Fibroblast of the conjunctiva (primary cell): Measurements from ENCODE around the gene FIBIN.
A peak's percentile ranks its signal among the peaks of the same experiment; 100 is the strongest.
"Not testable (repeated sequence)": the region's sequence is repeated elsewhere in the genome, so short reads cannot be mapped to it uniquely, and the experiment has no call there.

Experiments used
- DNase-seq: peaks from one replicate; pipeline ENCODE4 v3.0.0-alpha.2; 2010; ENCODE audit warnings: low read depth

Gene FIBIN

GRCh38 chr11:26993965-26994457 is at the start of gene FIBIN:
FIBIN (plus strand) TSS chr11:26994112; CDS start chr11:26994527, 415 bp downstream.
- DNase-seq = peak; percentile 63

- peak; percentile 72 for DNase-seq
Observed at GRCh38 chr11:26944866-26945664, 48.8 kb upstream of the FIBIN start.

- no peak for DNase-seq
Observed at GRCh38 chr11:26946257-26946716, 47.6 kb upstream of the FIBIN start.

GRCh38 chr11:26947379-26947844 is 46.5 kb upstream of the FIBIN start:
- DNase-seq = peak; percentile 100

DNA sequence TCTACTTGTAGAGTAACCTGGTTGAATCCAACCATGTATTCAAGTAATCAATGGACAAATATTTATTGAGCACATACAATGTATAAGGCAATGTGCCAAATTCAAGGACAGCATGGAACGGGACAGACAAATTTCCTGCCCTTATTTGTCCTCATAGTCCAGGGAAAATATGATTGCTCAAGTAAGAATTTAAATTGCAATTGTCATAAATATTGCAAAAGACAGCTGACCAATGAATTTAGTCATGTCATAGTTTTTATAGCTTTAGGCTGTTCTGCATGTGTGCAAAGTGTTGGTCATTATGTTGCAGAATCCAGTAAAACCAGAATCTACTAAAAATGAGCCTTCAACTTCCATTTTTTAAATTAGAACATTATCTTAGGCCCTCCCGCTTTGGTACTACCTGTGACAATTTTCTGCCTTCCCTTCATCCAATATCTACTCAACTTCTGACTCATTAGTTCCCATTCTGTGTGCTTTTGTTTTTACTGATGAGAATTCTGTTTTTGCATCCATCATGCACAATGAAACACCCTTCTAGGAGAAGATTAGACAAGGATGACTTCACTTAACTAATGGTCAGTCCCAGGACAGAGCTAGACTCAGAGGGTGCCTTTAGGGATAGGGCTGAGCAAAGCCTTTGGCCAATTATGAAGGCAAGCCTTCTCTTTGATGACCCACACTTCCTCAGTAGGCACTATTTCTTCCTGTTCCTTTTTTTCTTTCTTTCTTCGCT is 45.8 kb upstream of the FIBIN start:
- no peak for DNase-seq

DNA sequence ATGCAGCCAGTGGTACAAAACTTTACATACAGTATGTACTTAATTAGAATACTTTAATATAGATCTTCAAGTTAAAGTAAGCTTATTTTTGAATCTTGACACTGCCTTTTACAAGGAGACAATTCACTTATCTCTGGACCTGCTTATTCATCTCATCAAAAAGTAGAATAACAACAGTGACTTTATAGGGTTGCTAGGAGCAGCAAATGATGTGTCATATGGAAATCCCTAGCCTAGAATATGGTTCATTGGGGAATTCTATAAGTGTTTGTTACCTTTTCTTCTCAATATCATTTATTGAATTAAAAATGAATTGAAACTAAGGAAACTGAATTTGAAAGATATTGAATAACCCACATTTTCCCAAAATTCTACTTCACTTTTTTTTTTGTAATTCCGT is 45.0 kb upstream of the FIBIN start:
- no peak for DNase-seq

GRCh38 chr11:26949846-26950245 is 44.1 kb upstream of the FIBIN start:
- no peak for DNase-seq

- DNase-seq = peak; percentile 73
Observed at GRCh38 chr11:26950260-26950719, 43.6 kb upstream of the FIBIN start.

- no peak for DNase-seq
Observed at GRCh38 chr11:26951809-26952515, 42.0 kb upstream of the FIBIN start.

DNA sequence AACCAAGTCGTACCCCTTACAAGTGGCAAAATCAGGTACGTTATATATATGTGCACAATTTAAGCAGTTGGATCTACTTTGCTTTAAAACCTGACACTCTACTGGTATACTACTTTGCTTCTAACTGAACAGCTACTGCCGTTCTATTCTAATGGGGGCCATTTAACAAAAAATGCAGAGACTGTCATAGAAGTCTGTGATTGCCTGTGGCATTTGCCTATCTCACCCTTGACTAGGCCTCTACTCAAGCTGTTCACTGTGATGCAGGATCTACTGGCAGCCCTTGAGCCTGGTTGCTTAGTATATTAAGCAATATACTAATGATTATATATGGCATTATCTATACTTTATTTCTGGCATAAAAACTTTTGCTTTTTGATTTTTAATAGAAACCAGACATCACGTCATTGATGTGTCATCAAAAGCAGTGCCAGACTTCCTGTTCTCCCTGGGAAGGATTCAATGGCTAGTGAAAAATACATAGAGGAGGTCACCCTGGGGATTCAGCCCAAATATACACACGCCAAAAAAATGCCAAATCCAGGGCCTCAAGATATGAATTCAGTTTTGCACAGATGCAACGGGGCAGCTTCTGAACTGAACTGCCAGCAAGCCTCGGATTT is 40.0 kb upstream of the FIBIN start:
- peak; percentile 35 for DNase-seq

GRCh38 chr11:26958005-26958701 is 35.8 kb upstream of the FIBIN start:
- DNase-seq = no peak

- DNase-seq = no peak
Observed at GRCh38 chr11:26958702-26959049, 35.2 kb upstream of the FIBIN start.

GRCh38 chr11:26960281-26960680 is 33.6 kb upstream of the FIBIN start:
- DNase-seq = no peak

DNA sequence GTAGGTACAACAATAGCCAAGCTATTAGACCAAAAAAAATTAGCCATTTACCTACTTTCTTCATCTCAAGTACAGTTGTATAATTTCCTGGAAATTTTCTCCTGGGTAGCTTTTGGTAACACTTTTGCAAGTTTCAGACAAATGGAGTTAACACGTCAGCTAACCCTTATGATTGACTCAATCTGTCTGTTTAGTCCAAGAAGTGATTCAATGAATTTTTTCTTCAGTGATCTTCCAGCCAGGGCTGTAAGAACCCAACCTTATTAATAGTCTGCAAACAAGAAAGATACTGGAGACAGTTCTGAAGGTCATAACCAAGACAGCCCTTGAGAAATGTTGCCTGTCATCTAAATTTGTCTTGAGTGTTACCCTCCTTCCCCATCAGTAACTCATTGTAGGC is 30.1 kb upstream of the FIBIN start:
- no peak for DNase-seq

DNA sequence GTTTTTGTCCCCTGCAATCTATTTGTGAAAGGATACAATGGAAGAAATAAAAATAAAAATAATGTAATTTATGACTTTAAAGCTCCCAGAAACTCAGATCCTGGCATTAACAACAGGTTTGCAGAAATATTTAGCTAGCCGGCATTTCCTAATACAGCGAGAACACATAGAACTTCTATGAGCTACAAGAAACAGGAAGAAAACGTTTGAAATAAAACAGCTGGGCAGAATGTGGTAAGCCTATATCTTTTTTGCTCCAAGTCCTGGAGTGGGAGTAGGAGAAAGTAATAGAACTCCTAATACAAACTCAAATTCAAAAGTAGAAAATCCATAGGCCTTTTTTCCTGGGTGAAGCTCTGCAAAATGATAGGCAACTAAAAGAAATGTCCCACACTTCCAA is 29.6 kb upstream of the FIBIN start:
- no peak for DNase-seq

DNA sequence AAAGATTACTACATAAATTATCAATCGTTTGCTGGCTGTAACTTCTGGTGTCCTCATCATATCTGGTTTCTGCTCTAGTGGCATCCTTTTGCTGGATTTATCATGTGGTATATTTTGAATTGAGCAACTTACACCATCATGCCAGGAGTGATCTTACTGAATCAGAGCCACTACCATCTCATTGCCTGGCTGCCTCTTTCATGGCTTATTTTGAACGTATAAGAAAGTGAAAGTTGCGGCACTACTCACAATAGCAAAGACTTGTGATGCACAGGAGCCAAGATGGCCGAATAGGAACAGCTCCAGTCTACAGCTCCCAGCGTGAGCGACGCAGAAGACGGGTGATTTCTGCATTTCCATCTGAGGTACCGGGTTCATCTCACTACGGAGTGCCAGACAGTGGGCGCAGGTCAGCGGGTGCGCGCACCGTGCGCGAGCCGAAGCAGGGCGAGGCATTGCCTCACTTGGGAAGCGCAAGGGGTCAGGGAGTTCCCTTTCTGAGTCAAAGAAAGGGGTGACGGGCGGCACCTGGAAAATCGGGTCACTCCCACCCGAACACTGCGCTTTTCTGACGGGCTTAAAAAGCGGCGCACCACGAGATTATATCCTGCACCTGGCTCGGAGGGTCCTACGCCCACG is 28.9 kb upstream of the FIBIN start:
- DNase-seq = not testable (repeated sequence)

DNA sequence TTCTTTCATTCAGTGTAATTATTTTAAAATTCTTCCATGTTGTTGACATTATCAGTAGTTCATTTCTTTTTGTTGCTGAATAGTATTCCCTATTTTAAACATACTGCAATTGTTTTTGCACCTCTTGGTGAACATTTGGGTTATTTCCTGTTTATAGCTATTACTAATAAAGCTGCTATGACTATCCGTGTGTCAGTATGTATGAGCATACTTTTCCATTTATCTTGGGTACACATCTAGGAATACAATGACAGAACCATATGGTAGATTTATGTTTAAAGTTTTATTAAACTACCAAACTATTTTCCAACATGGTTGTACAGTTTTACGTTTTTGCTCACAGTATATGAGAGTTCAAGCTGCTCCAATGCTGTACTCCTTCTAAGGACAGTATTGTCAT is 22.0 kb upstream of the FIBIN start:
- no peak for DNase-seq

GRCh38 chr11:26974069-26974783 is 19.7 kb upstream of the FIBIN start:
- DNase-seq = no peak

DNA sequence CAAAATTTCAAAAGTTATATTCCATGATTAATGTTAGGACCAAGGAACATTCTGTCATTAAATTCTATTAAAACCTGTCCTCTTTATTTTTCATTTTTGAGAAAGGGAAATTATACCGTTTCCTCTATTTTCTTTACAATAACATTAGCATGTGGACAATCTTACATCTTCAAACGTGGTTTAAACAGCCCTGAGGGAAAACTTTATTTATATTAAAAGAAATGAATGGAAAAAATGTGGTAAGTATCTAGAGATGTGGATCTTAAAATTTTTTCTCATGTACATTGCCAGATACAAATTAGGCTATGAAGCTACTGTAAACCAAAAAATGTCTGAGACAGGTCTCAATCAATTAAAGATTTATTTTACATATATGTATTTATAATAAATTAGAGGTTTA is 18.9 kb upstream of the FIBIN start:
- DNase-seq = no peak

DNA sequence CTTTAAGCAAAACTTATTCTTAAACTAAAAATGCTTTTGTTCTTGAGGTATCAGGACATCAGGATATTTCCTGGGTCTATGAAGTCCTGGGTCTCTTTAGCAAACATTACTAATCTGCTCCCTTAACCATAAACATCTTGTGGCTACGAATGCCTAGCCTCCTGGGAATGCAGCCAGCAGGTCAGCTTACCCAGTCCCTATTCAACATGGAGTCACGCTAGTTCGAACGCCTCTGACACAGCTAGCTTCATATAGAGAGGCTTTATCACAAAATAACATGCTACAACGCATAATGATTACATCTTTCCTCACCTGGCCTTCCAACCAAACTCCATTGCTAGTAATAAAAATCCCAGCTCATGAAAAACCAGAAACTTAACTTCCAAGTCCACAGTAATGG is 17.5 kb upstream of the FIBIN start:
- no peak for DNase-seq
